WERI-Rb-1 (cell line): Measurements from ENCODE around the gene THTPA.

Experiments used
- DNase-seq: peaks from one replicate; pipeline ENCODE4 v3.0.0-alpha.2; 2020
- H3K27ac ChIP-seq: fragments of 250-450 bp; sonication (Bioruptor Pico); 2 replicates; pipeline ENCODE4 v1.5.1; 2020; ENCODE audit warnings: mild to moderate bottlenecking, moderate library complexity
- H3K27me3 ChIP-seq: fragments of 250-450 bp; sonication (Bioruptor Pico); 2 replicates; pipeline ENCODE4 v1.5.1; 2021; ENCODE audit warnings: mild to moderate bottlenecking, low read depth, moderate library complexity; ENCODE audit not compliant: insufficient read depth, severe bottlenecking
- H3K36me3 ChIP-seq: fragments of 250-450 bp; sonication (Bioruptor Pico); 2 replicates; pipeline ENCODE4 v1.5.1; 2020; ENCODE audit warnings: mild to moderate bottlenecking, moderate library complexity
- H3K4me3 ChIP-seq: 2 replicates; pipeline ENCODE4 v1.5.1; 2011; ENCODE audit warnings: low read depth, mild to moderate bottlenecking, control low read depth, low read length
- H3K9me3 ChIP-seq: fragments of 250-450 bp; sonication (Bioruptor Pico); 2 replicates; pipeline ENCODE4 v1.5.1; 2021; ENCODE audit warnings: mild to moderate bottlenecking, moderate library complexity; ENCODE audit not compliant: severe bottlenecking
- CTCF ChIP-seq: IDR thresholded peaks from 2 replicates; pipeline ENCODE4 v1.5.1; 2011; ENCODE audit warnings: low read depth, mild to moderate bottlenecking, control low read depth, inconsistent platforms, low read length

THTPA gene

GRCh38 chr14:23555882-23556699 is at the start of gene THTPA:
THTPA (plus strand) TSS chr14:23556271; CDS start chr14:23556758, 487 bp downstream.
- no peak for TF ChIP-seq CTCF
- H3K4me3 ChIP-seq = peak within 1 kb of the TSS; percentile 85
- no peaks in the 10 kb centered on the region for H3K9me3 ChIP-seq
- no peaks in the 10 kb centered on the region for H3K27me3 ChIP-seq
- H3K36me3 ChIP-seq = peaks cover 23% of the 10 kb centered on the region
- peak; percentile 95 for DNase-seq
- H3K27ac ChIP-seq = peak within 1 kb of the TSS; percentile 96

GRCh38 chr14:23512156-23512555 is 43.9 kb upstream of the THTPA start:
- H3K4me3 ChIP-seq = no peak overlapping the region
- no peak for DNase-seq
- no peaks in the 10 kb centered on the region for H3K9me3 ChIP-seq
- TF ChIP-seq CTCF = no peak
- no peaks in the 10 kb centered on the region for H3K36me3 ChIP-seq
- no peak overlapping the region for H3K27ac ChIP-seq
- H3K27me3 ChIP-seq = no peaks in the 10 kb centered on the region

GRCh38 chr14:23513005-23513817 is 42.9 kb upstream of the THTPA start:
- no peak overlapping the region for H3K27ac ChIP-seq
- TF ChIP-seq CTCF = no peak
- H3K9me3 ChIP-seq = no peaks in the 10 kb centered on the region

GRCh38 chr14:23513818-23514643 is 42.0 kb upstream of the THTPA start:
- Histone ChIP-seq H3K36me3 (no peaks in the 10 kb centered on the region), H3K9me3 (no peaks in the 10 kb centered on the region), H3K27ac (no peak overlapping the region), H3K27me3 (no peaks in the 10 kb centered on the region), H3K4me3 (no peak overlapping the region)
- no peak for DNase-seq
- TF ChIP-seq CTCF = no peak

More at GRCh38 chr14:23513005-23513817, 42.9 kb upstream of the THTPA start:
- H3K27me3 ChIP-seq = no peaks in the 10 kb centered on the region
- no peaks in the 10 kb centered on the region for H3K36me3 ChIP-seq
- no peak overlapping the region for H3K4me3 ChIP-seq
- DNase-seq = no peak

- no peaks in the 10 kb centered on the region for H3K36me3 ChIP-seq
- TF ChIP-seq CTCF = no peak
- no peak overlapping the region for H3K27ac ChIP-seq
- no peak overlapping the region for H3K4me3 ChIP-seq
- H3K9me3 ChIP-seq = no peaks in the 10 kb centered on the region
- no peaks in the 10 kb centered on the region for H3K27me3 ChIP-seq
- DNase-seq = no peak
These were observed 41.5 kb upstream of the THTPA start for GRCh38 chr14:23514644-23514957.
